ENCODE data around the gene ELMOD1. TPM values are rescaled to one million over a fixed set of nuclear protein-coding genes. Genes with fewer than 3 reads are reported as not detected.

Gene ELMOD1
- total RNA-seq, 4 donors from 2014 or later, result 0.16 to 0.27 TPM; not detected in 2

- TF ChIP-seq POLR2AphosphoS5 (IDR thresholded peaks at IDR 0.05), result no peak
- TF ChIP-seq, protein P1, sequence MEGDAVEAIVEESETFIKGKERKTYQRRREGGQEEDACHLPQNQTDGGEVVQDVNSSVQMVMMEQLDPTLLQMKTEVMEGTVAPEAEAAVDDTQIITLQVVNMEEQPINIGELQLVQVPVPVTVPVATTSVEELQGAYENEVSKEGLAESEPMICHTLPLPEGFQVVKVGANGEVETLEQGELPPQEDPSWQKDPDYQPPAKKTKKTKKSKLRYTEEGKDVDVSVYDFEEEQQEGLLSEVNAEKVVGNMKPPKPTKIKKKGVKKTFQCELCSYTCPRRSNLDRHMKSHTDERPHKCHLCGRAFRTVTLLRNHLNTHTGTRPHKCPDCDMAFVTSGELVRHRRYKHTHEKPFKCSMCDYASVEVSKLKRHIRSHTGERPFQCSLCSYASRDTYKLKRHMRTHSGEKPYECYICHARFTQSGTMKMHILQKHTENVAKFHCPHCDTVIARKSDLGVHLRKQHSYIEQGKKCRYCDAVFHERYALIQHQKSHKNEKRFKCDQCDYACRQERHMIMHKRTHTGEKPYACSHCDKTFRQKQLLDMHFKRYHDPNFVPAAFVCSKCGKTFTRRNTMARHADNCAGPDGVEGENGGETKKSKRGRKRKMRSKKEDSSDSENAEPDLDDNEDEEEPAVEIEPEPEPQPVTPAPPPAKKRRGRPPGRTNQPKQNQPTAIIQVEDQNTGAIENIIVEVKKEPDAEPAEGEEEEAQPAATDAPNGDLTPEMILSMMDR (IDR thresholded peaks at IDR 0.05), result no peak
- no peak for TF ChIP-seq EP300 (IDR thresholded peaks at IDR 0.05; ENCODE audit: low read depth)
- no peak for TF ChIP-seq POLR2A (IDR thresholded peaks at IDR 0.05)
- Histone ChIP-seq H3K9me3 (no peaks in the 10 kb centered on the region), H3K27me3 (no peaks in the 10 kb centered on the region), H3K27ac (no peak overlapping the region), H3K36me3 (no peaks in the 10 kb centered on the region), H3K4me3 (no peak overlapping the region), H3K4me1 (no peaks in the 10 kb centered on the region)
- no peak for DNase-seq
- intact Hi-C loops (cut with DNase I; ENCODE audit: low total_unique reads), result no loop called here
- in situ Hi-C loops (cut with MboI; ENCODE audit: low pct_ligation_motif_present in 1 of 4, low pct_unique_long_range_greater_than_20kb in 1 of 4, low sequenced_read_pairs in 3 of 4), result no loop called here
- WGBS, 2 donors (ENCODE audit: low coverage in 1 of 2), result 80 to 81% methylated on average over 3 to 11 of the region's 11 CpGs
Observed at GRCh38 chr11:107669191-107669740, 78.3 kb downstream of the ELMOD1 start.

DNA sequence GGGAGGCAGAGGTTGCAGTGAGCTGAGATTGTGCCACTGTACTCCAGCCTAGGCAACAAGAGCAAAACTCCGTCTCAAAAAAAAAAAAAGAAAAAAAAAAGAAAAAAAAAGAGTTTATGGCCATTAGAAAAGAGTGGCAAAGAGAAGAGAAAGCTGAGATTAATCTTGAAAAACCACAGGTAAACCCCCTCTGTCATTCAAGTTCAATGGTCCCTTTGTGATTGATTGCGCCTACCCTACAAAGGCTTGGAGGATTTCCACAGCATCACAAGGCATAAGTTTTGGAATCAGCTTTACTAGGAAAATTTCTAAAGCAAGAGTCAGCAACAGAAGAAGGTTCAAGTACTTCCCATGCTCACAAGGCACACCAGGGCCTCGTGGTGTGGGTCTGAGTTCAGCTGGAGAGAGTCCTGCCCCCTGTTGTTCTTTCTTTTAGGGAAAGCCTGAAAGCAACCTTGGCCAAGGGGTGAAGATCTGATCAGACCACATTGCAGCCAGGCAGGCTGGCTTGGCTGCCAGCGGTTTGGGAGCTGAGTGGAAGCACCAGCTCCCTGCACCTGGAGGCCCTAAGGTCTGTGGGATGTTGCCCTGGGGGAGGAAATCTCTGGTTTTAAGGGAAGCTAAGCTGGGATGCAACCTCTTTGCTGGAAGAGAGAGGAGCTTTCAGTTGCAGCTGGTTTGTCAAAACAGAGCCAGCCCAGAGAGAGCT, 79.1 kb downstream of the ELMOD1 start:
- TF ChIP-seq POLR2A (IDR thresholded peaks at IDR 0.05), result no peak
- no peak for TF ChIP-seq EP300 (IDR thresholded peaks at IDR 0.05; ENCODE audit: low read depth)
- TF ChIP-seq, protein P1 (IDR thresholded peaks at IDR 0.05), result no peak
- no peak for TF ChIP-seq POLR2AphosphoS5 (IDR thresholded peaks at IDR 0.05)
- DNase-seq, result no peak
- in situ Hi-C loops (cut with MboI; ENCODE audit: low pct_ligation_motif_present in 1 of 4, low pct_unique_long_range_greater_than_20kb in 1 of 4, low sequenced_read_pairs in 3 of 4), result no loop called here
- H3K9me3 ChIP-seq, result no peaks in the 10 kb centered on the region
- H3K27ac ChIP-seq, result no peak overlapping the region
- no peak overlapping the region for H3K4me3 ChIP-seq
- H3K36me3 ChIP-seq, result no peaks in the 10 kb centered on the region
- no peaks in the 10 kb centered on the region for H3K4me1 ChIP-seq
- intact Hi-C loops (cut with DNase I; ENCODE audit: low total_unique reads), result no loop called here
- no peaks in the 10 kb centered on the region for H3K27me3 ChIP-seq
- WGBS, 2 donors (ENCODE audit: low coverage in 1 of 2), result 68 to 100% methylated on average over 1 to 4 of the region's 4 CpGs

DNA sequence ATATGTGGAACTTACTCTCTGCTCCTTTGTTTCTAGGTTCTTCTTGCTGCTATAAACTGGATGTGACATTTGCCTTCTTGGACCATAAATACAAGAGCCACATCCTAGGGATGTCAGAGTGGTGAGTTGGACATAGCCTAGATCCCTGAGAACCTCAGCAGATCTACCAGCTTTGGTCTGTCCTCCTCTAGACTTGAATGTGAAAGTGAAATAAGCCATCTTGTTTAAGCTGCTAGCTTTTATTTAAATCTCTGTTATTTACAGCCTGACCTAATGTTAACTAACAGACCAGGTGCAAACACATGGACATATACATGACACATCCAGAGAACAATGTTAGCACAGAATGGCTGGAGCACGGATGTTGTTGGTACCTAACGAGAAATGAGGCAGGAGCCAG, 85.0 kb downstream of the ELMOD1 start:
- no peak overlapping the region for H3K4me3 ChIP-seq
- intact Hi-C loops (cut with DNase I; ENCODE audit: low total_unique reads), result no loop called here
- H3K36me3 ChIP-seq, result no peaks in the 10 kb centered on the region
- WGBS, 2 donors (ENCODE audit: low coverage in 1 of 2), result 62 to 70% methylated on average over 2 of the region's 2 CpGs
- in situ Hi-C loops (cut with MboI; ENCODE audit: low pct_ligation_motif_present in 1 of 4, low pct_unique_long_range_greater_than_20kb in 1 of 4, low sequenced_read_pairs in 3 of 4), result loop anchor here in 2 of 4 donors (25.0 kb wide), 1 partner anchor 89 kb away; the partner anchor contains the start of gene ELMOD1 (in 2 of the 2)
- TF ChIP-seq EP300 (IDR thresholded peaks at IDR 0.05; ENCODE audit: low read depth) (no peak), POLR2A (IDR thresholded peaks at IDR 0.05) (no peak), POLR2AphosphoS5 (IDR thresholded peaks at IDR 0.05) (no peak)
- TF ChIP-seq, protein P1 (IDR thresholded peaks at IDR 0.05), result no peak
- H3K9me3 ChIP-seq, result no peaks in the 10 kb centered on the region
- H3K4me1 ChIP-seq, result no peaks in the 10 kb centered on the region
- DNase-seq, result no peak
- no peak overlapping the region for H3K27ac ChIP-seq
- no peaks in the 10 kb centered on the region for H3K27me3 ChIP-seq

GRCh38 chr11:107676336-107677057, 85.5 kb downstream of the ELMOD1 start:
- no peaks in the 10 kb centered on the region for H3K4me1 ChIP-seq
- intact Hi-C loops (cut with DNase I; ENCODE audit: low total_unique reads), result no loop called here
- in situ Hi-C loops (cut with MboI; ENCODE audit: low pct_ligation_motif_present in 1 of 4, low pct_unique_long_range_greater_than_20kb in 1 of 4, low sequenced_read_pairs in 3 of 4), result loop anchor here in 2 of 4 donors (25.0 kb wide), 1 partner anchor 89 kb away; the partner anchor contains the start of gene ELMOD1 (in 2 of the 2)
- H3K4me3 ChIP-seq, result no peak overlapping the region
- H3K9me3 ChIP-seq, result no peaks in the 10 kb centered on the region
- no peaks in the 10 kb centered on the region for H3K27me3 ChIP-seq
- H3K27ac ChIP-seq, result no peak overlapping the region
- DNase-seq, result no peak
- TF ChIP-seq EP300 (IDR thresholded peaks at IDR 0.05; ENCODE audit: low read depth) (no peak), POLR2AphosphoS5 (IDR thresholded peaks at IDR 0.05) (no peak), POLR2A (IDR thresholded peaks at IDR 0.05) (no peak)
- TF ChIP-seq, protein P1 (IDR thresholded peaks at IDR 0.05), result no peak
- H3K36me3 ChIP-seq, result no peaks in the 10 kb centered on the region
- WGBS, 2 donors (ENCODE audit: low coverage in 1 of 2), result 77 to 83% methylated on average over 6 to 8 of the region's 8 CpGs
